PC-9 (cell line): ENCODE data around the gene NCSTN. TPM values are rescaled to one million over a fixed set of nuclear protein-coding genes. Genes with fewer than 3 reads are reported as not detected.

ENCODE experiments used
- BruUV-seq: library from RNA; stranded (reverse); fragments of 400-500 nt; replicated peaks from 2 replicates; lab custom pipeline; 2021; lab: Mats Ljungman, UMichigan
- CTCF ChIA-PET: fragments of 300-600 bp; sonication (Branson Sonifier 250); formaldehyde crosslinking; loops from one replicate; lab custom pipeline; 2022; ENCODE audit warnings: antibody characterized with exemption; lab: Charles Lee
- POLR2A ChIA-PET: fragments of 300-600 bp; sonication (Branson Sonifier 250); formaldehyde crosslinking; loops from one replicate; lab custom pipeline; 2022; ENCODE audit warnings: antibody characterized with exemption; ENCODE audit not compliant: unreplicated experiment; lab: Charles Lee
- DNase-seq, 2 experiments: peaks; one replicate each; pipeline versions ENCODE4 v3.0.0 to v3.0.0-alpha.2; 2015 to 2022; ENCODE audit warnings: mixed read lengths in 1 of 2
- H2AFZ ChIP-seq: fragments of 200-600 bp; sonication (generic); 2 replicates; pipeline ENCODE4 v1.8.1; 2017; ENCODE audit warnings: antibody characterized with exemption
- H3F3A ChIP-seq: fragments of 200-600 bp; sonication (generic); 2 replicates; pipeline ENCODE4 v1.8.1; 2017; ENCODE audit warnings: antibody characterized with exemption, mild to moderate bottlenecking, low read depth; ENCODE audit not compliant: insufficient read depth
- H3K27ac ChIP-seq: fragments of 200-600 bp; sonication (generic); 2 replicates; pipeline ENCODE4 v1.6.1; 2016; ENCODE audit warnings: mixed run types
- H3K27me3 ChIP-seq: fragments of 200-600 bp; sonication (generic); 2 replicates; pipeline ENCODE4 v1.6.1; 2016; ENCODE audit warnings: low read depth, mixed run types; ENCODE audit not compliant: insufficient read depth
- H3K36me3 ChIP-seq: fragments of 200-600 bp; sonication (generic); 2 replicates; pipeline ENCODE4 v1.6.1; 2016; ENCODE audit warnings: low read depth, mixed run types
- H3K4me1 ChIP-seq: fragments of 200-600 bp; sonication (generic); replicated peaks from 2 replicates; pipeline ENCODE4 v1.6.1; 2016; ENCODE audit warnings: mixed run types; ENCODE audit not compliant: insufficient read depth
- H3K4me2 ChIP-seq: fragments of 200-600 bp; sonication (generic); 2 replicates; pipeline ENCODE4 v1.6.1; 2017; ENCODE audit warnings: mixed run types
- H3K4me3 ChIP-seq: fragments of 200-600 bp; sonication (generic); 2 replicates; pipeline ENCODE4 v1.6.1; 2016; ENCODE audit warnings: mixed run types
- H3K79me2 ChIP-seq: fragments of 200-600 bp; sonication (generic); 2 replicates; pipeline ENCODE4 v1.6.1; 2017; ENCODE audit warnings: low read depth, mixed run types
- H3K9me2 ChIP-seq: fragments of 200-600 bp; sonication (generic); 2 replicates; pipeline ENCODE4 v1.8.1; 2017; ENCODE audit warnings: mild to moderate bottlenecking; ENCODE audit not compliant: insufficient read depth
- H3K9me3 ChIP-seq: fragments of 200-600 bp; sonication (generic); 2 replicates; pipeline ENCODE4 v1.8.1; 2016; ENCODE audit warnings: low read depth; ENCODE audit not compliant: insufficient read depth
- H4K20me1 ChIP-seq: fragments of 200-600 bp; sonication (generic); 2 replicates; pipeline ENCODE4 v1.8.1; 2017; ENCODE audit not compliant: insufficient read depth
- EZH2 ChIP-seq: fragments of 200-600 bp; sonication (generic); IDR thresholded peaks from 2 replicates; pipeline ENCODE4 v1.8.0; 2017; ENCODE audit warnings: antibody characterized with exemption, low read depth
- intact Hi-C: fragments of 100-400 bp; cut with micrococcal nuclease; formaldehyde crosslinking; loops from one replicate; pipeline ENCODE4 v1.10.0; 2022; ENCODE audit not compliant: unreplicated experiment
- total RNA-seq: library from RNA; stranded (reverse); gene quantifications from 2 replicates; pipeline ENCODE4 v1.2.3, GENCODE V29; 2021
- TF ChIP-seq, protein P1 (sequence below): fragments of 200-600 bp; sonication (generic); conservative IDR thresholded peaks from 2 replicates; pipeline ENCODE4 v1.6.1; 2017; ENCODE audit warnings: mixed run types, antibody characterized with exemption, mild to moderate bottlenecking, moderate library complexity

The NCSTN gene
- total RNA-seq, 1 experiment from 2014 or later, result 55.8 TPM

DNA sequence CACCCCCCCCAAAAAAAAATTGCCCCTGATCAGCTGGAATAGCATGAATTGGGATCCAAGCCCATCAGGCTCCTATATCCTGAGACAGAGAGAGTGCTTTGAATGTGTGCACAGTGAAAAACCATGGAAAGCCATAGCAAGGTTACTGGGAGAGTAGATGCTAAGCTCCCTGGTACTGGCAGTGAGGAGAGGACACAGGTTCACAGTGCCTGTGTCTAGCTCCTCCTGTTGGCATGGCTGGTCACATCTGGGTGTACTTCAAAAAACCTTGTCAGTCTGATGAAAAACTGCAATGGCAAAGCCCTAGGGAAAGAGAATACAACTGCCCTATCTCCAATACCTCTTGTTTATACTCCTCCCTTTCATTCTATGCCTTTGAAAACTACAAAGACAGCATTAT lies 13.1 kb upstream of the NCSTN start:
- Histone ChIP-seq H3K4me1 (no peaks in the 10 kb centered on the region), H3K79me2 (no peaks in the 10 kb centered on the region), H3K27ac (no peak overlapping the region), H3K9me2 (no peaks in the 10 kb centered on the region), H3K4me2 (no peak overlapping the region), H3F3A (no peaks in the 10 kb centered on the region), H3K9me3 (no peaks in the 10 kb centered on the region), H3K27me3 (no peaks in the 10 kb centered on the region), H2AFZ (no peak overlapping the region), H3K36me3 (peaks cover 45% of the 10 kb centered on the region), H4K20me1 (peaks cover 17% of the 10 kb centered on the region; the same call in 1 of the 2 replicates), H3K4me3 (no peak overlapping the region)
- CTCF ChIA-PET, result no interaction called here
- BruUV-seq, result no TSS peak
- POLR2A ChIA-PET, result no interaction called here
- intact Hi-C loops, result no loop called here
- DNase-seq, result no peak
- TF ChIP-seq EZH2, result no peak
- TF ChIP-seq, protein P1, sequence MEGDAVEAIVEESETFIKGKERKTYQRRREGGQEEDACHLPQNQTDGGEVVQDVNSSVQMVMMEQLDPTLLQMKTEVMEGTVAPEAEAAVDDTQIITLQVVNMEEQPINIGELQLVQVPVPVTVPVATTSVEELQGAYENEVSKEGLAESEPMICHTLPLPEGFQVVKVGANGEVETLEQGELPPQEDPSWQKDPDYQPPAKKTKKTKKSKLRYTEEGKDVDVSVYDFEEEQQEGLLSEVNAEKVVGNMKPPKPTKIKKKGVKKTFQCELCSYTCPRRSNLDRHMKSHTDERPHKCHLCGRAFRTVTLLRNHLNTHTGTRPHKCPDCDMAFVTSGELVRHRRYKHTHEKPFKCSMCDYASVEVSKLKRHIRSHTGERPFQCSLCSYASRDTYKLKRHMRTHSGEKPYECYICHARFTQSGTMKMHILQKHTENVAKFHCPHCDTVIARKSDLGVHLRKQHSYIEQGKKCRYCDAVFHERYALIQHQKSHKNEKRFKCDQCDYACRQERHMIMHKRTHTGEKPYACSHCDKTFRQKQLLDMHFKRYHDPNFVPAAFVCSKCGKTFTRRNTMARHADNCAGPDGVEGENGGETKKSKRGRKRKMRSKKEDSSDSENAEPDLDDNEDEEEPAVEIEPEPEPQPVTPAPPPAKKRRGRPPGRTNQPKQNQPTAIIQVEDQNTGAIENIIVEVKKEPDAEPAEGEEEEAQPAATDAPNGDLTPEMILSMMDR, result no peak

DNA sequence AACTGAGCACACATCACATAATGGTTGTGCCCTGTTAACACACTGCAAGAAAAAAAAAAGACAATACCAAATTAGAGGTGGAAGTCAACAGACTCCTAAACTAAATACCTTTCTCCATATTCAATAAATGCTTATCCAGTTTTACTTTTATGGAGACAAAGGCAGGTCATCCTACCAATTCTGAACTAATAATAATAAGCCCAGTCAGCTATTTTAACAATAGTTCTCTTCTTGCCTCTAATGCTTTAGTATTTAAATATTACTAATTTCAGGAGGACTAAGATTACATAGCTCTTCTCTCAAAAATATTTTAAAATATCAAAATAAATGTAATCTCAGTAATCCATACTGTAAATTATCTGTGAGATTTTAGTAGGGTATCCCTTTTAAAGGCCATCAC lies 10.7 kb upstream of the NCSTN start:
- intact Hi-C loops, result no loop called here
- Histone ChIP-seq H3K9me2 (no peaks in the 10 kb centered on the region), H4K20me1 (peaks cover 22% of the 10 kb centered on the region)

DNA sequence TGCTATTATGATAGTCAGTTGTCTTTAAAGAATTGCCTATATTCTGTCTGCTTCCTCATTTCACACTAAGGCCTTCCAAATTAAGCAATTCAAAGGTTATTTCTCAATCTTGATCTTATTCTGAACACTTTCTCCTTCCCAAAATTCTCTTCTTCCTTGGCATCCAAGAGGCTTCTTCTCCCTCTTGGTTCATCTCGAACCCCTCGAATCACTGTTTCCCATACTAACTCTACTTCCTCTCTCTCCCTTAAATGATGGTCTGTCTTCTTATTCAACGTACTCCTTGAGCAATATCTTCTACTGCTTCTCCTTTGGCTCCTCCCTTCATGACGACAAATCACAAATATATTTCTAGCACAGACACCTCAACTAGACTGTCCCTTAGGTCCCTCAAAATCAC lies 4.6 kb upstream of the NCSTN start:
- ChIA-PET POLR2A (no interaction called here), CTCF (interaction anchor here (0.5 to 0.6 kb wide), 2 partner anchors 37 to 79 kb away, joined by 3 to 8 read pairs; no protein-coding TSS in a partner anchor)
- Histone ChIP-seq H3K79me2 (peaks cover 45% of the 10 kb centered on the region), H3F3A (no peaks in the 10 kb centered on the region; the same call in 1 of the 2 replicates), H3K27me3 (no peaks in the 10 kb centered on the region), H3K9me2 (no peaks in the 10 kb centered on the region), H3K4me3 (no peak overlapping the region), H2AFZ (no peak overlapping the region), H3K4me2 (no peak overlapping the region), H3K27ac (no peak overlapping the region), H3K4me1 (peaks cover 9% of the 10 kb centered on the region; the same call in 1 of the 2 replicates), H3K9me3 (no peaks in the 10 kb centered on the region), H3K36me3 (peaks cover 34% of the 10 kb centered on the region), H4K20me1 (peaks cover 17% of the 10 kb centered on the region)
- no peak for TF ChIP-seq EZH2
- TF ChIP-seq, protein P1, result no peak
- DNase-seq, result no peak
- BruUV-seq, result no TSS peak
- intact Hi-C loops, result no loop called here

More for the DNA sequence above, 10.7 kb upstream of the NCSTN start:
- Histone ChIP-seq H3K9me3 (no peaks in the 10 kb centered on the region), H3F3A (no peaks in the 10 kb centered on the region; the same call in 1 of the 2 replicates), H3K4me3 (no peak overlapping the region), H3K27me3 (no peaks in the 10 kb centered on the region), H2AFZ (no peak overlapping the region), H3K4me2 (no peak overlapping the region), H3K27ac (no peak overlapping the region), H3K4me1 (no peaks in the 10 kb centered on the region), H3K79me2 (no peaks in the 10 kb centered on the region), H3K36me3 (peaks cover 42% of the 10 kb centered on the region)
- POLR2A ChIA-PET, result interaction anchor here (0.6 kb wide), 2 partner anchors 12 to 120 kb away, joined by 4 to 6 read pairs; no protein-coding TSS in a partner anchor
- CTCF ChIA-PET, result interaction anchor here (1.1 kb wide), 1 partner anchor 41 kb away, joined by 3 read pairs; no protein-coding TSS in a partner anchor
- no TSS peak for BruUV-seq
- DNase-seq, result no peak
- TF ChIP-seq EZH2, result no peak
- TF ChIP-seq, protein P1, result no peak
